NCI-H345 treated with DMSO at 0.1 percent for 48 hours (cell line): ENCODE measurements around the gene ZNF787.
"Not testable (repeated sequence)": the region's sequence is repeated elsewhere in the genome, so short reads cannot be mapped to it uniquely, and the experiment has no call there.

Experiments used
- DNase-seq: peaks from one replicate; lab custom pipeline; 2025; ENCODE audit not compliant: unreplicated experiment; lab: John Stamatoyannopoulos, UW

The ZNF787 gene

DNA sequence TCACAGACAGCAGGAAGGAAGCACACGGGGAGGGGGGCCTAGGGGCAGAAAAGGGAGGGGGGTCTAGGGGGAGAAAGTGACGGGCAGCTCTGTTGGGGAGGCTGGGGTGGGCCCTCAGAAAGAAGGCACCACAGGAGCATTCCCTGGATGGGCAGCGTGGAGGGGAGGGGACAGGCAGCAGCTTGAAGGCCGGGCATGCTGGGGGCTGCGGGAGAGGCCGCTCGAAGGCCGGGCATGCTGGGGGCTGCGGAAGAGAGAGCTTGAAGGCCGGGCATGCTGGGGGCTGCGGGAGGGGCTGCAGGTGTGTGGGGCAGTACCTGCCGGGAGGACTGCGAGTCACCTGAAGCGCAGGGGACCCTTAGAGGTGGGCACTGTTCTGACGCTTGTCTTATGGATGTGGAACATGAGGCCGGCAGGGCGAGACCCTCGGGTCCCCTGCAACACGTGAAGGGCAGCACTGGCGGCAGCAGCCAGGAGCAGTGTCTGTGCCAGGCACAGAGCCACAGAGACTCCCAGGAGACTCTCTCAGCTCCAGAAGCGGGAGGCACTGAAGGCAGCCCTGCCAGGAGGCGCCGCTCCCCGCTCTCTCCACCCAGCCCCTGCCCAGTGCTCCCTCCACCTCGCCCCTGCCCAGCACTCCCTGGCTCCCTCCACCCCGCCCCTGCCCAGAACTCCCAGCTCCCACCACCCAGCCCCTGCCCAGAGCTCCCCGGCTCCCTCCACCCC, 13.3 kb downstream of the ZNF787 start:
- no peak for DNase-seq

GRCh38 chr19:56106993-56107392, 14.1 kb downstream of the ZNF787 start:
- no peak for DNase-seq

DNA sequence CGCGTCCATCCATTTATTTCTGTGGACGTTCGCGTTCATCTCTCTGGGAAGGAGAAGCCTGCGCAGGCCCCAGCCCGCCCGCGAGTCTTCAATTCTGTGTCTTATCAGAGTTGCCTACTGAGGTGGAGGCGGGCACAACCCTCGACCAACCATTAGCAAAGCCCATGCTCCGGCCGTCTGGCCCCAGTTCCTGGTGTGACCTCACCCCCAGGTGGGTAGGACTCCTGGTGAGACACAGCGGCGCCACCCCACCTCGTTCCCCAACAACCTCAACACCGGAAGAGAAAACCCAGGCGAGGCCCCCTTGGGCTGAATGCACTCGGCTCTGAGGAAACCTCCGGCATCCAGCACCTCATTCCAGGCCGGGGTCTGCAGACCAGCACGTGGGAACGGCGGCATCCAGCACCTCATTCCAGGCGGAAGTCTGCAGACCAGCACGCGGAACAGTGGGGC, 14.7 kb downstream of the ZNF787 start:
- DNase-seq: no peak

GRCh38 chr19:56105831-56106396, 15.2 kb downstream of the ZNF787 start:
- DNase-seq: not testable (repeated sequence)

DNA sequence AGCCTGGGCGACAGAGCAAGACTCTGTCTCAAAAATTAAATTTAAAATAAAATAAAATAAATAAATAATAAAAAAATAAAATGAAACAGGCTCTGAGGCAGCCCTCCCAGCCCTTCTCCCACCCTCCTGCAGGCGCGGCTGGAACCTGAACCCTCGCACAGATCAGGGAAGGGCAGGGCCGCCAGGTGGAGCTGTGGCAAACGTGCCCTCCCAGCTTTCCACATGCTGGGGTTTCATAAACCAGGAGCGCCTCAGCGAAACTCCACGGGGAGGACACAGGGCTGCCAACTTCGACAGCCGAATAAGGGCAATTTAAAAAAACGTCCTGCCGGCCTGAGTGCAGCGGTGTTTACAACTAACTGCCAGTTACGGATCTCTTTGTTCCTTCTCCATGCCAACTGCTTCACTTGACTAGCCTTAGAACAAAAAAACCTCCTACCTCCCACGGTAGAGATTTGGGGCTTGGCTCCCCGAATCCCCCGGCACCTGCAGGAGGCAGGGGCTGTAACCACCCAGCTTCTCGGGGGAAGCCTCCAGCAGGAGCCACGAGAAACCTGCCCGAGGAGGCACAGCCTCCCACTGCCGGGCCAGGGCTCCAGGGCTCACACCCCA, 15.9 kb downstream of the ZNF787 start:
- peak; percentile 17 for DNase-seq

GRCh38 chr19:56104423-56104822, 16.7 kb downstream of the ZNF787 start:
- DNase-seq: no peak

DNA sequence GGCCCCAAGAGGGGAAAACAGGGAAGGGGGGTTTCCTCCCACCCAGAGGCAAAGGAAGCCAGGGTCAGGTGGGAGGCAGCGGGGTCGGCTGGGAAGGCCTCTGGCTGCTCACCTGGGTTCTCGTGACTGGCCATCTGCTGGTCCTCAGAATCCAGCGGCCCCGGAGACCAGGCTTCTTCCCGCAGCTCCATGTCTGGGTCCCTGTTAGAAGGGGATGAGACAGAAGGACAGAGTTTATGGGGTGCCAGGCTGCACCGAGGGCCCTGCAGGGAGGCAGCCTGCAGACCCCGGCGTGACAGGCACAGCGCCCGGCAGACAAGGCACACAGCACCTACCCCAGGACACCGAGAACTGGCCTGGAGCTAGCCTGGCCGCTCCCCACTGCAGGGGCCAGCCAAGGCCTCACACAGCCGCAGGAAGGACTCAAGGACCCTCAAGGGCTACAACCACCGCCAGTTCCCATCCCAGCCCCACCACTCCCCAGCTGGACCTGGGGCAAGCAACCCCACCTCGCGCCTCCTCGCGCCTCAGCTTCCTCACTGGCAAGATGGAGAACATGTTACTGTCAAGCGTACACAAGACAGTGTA, 18.0 kb downstream of the ZNF787 start:
- DNase-seq: no peak

GRCh38 chr19:56101746-56102535, 19.2 kb downstream of the ZNF787 start:
- no peak for DNase-seq

GRCh38 chr19:56101095-56101494, 20.0 kb downstream of the ZNF787 start:
- no peak for DNase-seq

DNA sequence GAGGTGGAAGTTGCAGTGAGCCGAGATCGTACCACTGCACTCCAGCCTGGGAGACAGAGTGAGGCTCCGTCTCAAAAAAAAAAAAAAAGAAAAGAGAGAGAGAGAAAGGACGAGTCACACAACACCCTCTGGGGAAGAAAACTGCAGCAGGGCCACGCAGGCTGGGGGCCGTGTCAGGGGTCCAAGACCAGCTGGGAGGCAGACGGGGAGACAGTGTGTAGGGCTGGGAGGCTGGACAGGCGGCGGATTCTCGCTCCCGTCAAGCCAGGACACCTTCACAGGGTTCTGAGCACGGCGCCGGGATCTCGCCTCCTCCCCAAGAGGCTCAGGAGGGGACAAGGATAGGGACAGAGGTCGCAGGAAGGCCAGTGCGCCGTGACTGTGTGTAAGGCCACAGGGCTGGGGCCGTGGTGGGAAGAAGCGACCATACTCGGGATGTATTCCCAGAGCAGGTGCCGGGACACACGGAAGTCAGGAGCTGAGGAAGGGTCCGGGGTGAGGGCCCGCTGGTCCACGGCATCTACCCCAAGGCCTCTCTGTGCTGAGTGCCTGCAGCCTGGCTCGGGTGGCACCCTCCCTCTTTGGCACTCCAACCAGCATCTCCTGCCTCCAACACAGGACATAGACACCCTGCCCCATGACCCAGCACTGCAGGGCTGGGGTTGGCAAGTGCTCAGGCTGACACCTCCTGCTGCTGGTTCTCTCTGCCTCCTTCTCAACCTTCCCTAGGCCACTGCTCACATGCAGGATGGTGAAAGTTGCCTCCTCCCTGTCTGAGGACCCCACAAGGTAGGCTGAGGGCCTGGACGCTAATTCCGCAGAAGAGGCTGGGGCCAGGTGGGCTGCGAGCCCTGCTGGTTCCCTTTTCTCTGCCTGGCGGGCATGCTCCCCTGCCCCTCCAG, 21.2 kb downstream of the ZNF787 start:
- no peak for DNase-seq

DNA sequence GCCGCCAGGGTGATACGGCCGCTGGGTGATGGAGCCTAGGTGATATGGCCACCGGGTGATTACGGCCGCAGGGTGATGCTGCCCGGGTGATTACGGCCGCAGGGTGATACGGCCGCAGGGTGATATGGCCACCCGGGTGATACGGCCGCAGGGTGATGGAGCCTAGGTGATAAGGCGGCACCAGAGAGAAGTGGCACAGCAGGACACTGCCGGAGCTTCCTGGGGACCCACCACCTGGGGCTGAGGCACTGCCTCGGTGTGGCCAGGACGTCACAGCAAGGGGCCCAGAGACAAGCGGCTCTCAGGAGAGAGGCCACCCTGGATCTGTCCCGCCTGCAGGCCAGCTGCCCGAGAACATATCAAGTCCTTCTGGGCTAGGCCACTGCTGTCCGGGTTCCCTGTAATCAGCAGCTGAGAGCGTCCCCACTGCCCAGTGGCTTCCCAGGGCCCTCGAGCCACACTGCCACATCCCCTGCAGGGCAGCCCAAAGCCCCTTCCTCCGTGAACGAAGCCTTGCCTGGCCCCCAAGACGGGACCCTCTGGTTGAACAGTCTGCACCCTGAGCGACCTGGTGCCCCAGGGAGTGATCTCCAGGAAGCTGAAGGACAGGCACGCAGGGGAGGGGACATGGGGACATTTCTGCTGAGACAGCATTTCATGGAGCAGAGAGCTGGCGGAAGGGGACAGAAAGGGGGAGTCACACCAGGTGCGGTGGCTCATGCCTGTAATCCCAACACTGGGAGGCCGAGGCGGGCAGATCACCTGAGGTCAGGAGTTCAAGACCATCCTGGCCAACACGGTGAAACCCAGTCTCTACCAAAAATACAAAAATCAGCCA, 22.1 kb downstream of the ZNF787 start:
- DNase-seq: no peak

DNA sequence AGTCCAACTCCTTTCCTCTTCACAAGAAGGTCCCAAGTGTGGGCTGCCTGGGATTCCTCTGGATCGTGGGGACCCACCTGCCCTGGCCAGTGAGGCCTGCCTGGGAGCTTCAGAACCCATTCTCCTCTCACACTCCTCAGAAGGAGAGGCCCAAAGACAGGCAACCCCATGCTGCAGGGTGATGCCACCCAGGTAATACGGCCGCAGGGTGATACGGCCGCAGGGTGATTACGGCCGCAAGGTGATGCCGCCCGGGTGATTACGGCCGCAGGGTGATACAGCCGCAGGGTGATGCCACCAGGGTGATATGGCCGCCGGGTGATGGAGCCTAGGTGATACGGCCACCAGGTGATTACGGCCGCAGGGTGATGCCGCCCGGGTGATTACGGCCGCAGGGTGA, 22.9 kb downstream of the ZNF787 start:
- DNase-seq: not testable (repeated sequence)

GRCh38 chr19:56097776-56098175, 23.3 kb downstream of the ZNF787 start:
- no peak for DNase-seq

DNA sequence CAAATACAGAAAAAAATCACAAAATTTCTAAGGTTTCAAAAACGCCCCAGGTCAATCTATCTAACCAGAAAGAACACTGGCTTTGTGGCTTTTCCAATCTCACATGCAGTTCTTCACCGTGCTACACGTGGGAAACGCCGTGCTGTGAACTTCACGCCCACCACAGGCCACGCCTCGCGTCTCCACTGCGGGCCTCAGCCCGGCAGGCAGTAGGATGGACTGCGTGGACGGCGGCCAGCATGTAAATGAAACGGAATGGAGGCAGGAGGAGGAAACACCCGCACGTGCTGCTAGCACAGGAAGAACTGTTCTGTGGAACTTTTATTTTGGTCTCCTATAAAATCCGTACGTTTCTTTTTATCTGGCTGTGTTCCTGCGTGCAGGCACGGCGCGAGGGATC, 23.8 kb downstream of the ZNF787 start:
- no peak for DNase-seq

DNA sequence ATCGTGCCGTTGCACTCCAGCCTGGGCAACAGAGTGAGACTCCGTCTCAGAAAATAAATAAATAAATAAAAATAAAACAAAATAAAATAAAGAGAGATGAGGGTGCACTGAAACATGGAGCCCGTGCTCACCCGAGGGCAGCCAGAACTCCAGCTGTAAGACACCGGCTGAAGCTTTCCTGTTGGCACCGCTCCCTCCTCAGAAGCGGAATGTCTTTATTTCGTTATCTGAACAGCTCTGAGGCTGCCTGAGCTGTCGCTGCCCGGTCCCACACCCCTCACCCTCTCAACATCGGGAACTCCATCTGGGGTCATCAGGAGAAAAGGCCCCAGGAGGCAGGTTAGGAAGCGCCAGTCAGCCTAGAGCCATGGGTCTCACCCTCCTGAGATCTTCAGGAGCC, 24.4 kb downstream of the ZNF787 start:
- DNase-seq: no peak

DNA sequence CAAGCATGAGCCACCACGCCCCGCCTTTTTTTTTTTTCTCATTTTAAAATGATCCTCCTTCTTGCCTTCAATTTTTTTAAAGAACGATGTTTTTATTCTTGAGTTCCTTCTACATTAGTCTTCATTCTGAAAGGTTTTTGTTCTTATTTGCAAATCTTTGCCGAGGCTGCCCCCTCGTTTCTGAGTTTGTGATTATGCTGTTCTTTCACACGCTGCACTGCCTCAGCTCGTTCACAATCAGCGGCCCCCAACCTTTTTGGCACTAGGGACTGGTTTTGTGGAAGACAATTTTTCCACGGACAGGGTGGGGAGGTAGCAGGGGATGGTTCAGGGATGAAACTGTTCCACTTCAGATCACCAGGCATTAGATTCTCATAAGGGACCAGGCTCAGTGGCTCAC, 26.6 kb downstream of the ZNF787 start:
- DNase-seq: no peak

DNA sequence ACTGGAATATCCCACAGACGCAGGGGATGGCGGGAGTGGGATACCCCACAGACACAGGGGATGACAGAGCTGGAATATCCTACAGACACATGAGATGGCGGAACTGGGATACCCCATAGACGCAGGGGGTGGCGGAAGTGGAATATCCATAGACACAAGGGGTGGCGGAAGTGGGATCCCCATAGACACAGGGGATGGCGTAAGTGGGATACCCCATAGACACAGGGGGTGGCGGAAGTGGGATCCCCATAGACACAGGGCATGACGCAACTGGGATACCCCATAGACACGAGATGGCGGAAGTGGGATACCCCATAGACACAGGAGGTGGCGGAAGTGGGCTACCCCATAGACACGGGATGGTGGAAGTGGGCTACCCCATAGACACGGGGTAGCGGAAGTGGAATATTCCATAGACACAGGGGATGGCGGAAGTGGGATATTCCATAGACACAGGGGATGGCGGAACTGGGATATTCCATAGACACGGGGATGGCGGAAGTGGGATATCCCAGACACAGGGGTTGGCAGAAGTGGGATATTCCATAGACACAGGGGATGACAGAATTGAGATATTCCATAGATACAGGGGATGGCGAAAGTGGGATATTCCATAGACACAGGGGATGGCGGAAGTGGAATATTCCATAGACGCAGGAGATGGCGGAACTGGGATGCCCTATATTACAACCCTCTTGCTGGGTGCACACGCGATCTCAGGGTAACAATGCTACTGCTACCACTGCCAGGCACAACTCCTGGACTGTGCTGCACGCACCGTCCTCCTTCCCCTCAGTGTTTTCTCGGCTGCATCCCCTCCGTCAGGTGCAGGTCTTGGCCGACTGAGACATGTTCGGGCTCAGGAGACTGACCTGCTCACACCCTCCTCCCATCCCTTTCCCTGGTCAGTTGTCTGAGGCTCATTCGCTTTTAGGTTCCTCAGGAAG, 28.1 kb downstream of the ZNF787 start:
- no peak for DNase-seq
